PC-9 (cell line): ENCODE data around the gene KDM3B. TPM values are rescaled to one million over a fixed set of nuclear protein-coding genes. Genes with fewer than 3 reads are reported as not detected.

ENCODE experiments used
- BruUV-seq: library from RNA; stranded (reverse); fragments of 400-500 nt; replicated peaks from 2 replicates; lab custom pipeline; 2021; lab: Mats Ljungman, UMichigan
- CTCF ChIA-PET: fragments of 300-600 bp; sonication (Branson Sonifier 250); formaldehyde crosslinking; loops from one replicate; lab custom pipeline; 2022; ENCODE audit warnings: antibody characterized with exemption; lab: Charles Lee
- POLR2A ChIA-PET: fragments of 300-600 bp; sonication (Branson Sonifier 250); formaldehyde crosslinking; loops from one replicate; lab custom pipeline; 2022; ENCODE audit warnings: antibody characterized with exemption; ENCODE audit not compliant: unreplicated experiment; lab: Charles Lee
- DNase-seq, 2 experiments: peaks; one replicate each; pipeline versions ENCODE4 v3.0.0 to v3.0.0-alpha.2; 2015 to 2022; ENCODE audit warnings: mixed read lengths in 1 of 2
- H2AFZ ChIP-seq: fragments of 200-600 bp; sonication (generic); 2 replicates; pipeline ENCODE4 v1.8.1; 2017; ENCODE audit warnings: antibody characterized with exemption
- H3F3A ChIP-seq: fragments of 200-600 bp; sonication (generic); 2 replicates; pipeline ENCODE4 v1.8.1; 2017; ENCODE audit warnings: antibody characterized with exemption, mild to moderate bottlenecking, low read depth; ENCODE audit not compliant: insufficient read depth
- H3K27ac ChIP-seq: fragments of 200-600 bp; sonication (generic); 2 replicates; pipeline ENCODE4 v1.6.1; 2016; ENCODE audit warnings: mixed run types
- H3K27me3 ChIP-seq: fragments of 200-600 bp; sonication (generic); 2 replicates; pipeline ENCODE4 v1.6.1; 2016; ENCODE audit warnings: low read depth, mixed run types; ENCODE audit not compliant: insufficient read depth
- H3K36me3 ChIP-seq: fragments of 200-600 bp; sonication (generic); 2 replicates; pipeline ENCODE4 v1.6.1; 2016; ENCODE audit warnings: low read depth, mixed run types
- H3K4me1 ChIP-seq: fragments of 200-600 bp; sonication (generic); replicated peaks from 2 replicates; pipeline ENCODE4 v1.6.1; 2016; ENCODE audit warnings: mixed run types; ENCODE audit not compliant: insufficient read depth
- H3K4me2 ChIP-seq: fragments of 200-600 bp; sonication (generic); 2 replicates; pipeline ENCODE4 v1.6.1; 2017; ENCODE audit warnings: mixed run types
- H3K4me3 ChIP-seq: fragments of 200-600 bp; sonication (generic); 2 replicates; pipeline ENCODE4 v1.6.1; 2016; ENCODE audit warnings: mixed run types
- H3K79me2 ChIP-seq: fragments of 200-600 bp; sonication (generic); 2 replicates; pipeline ENCODE4 v1.6.1; 2017; ENCODE audit warnings: low read depth, mixed run types
- H3K9me2 ChIP-seq: fragments of 200-600 bp; sonication (generic); 2 replicates; pipeline ENCODE4 v1.8.1; 2017; ENCODE audit warnings: mild to moderate bottlenecking; ENCODE audit not compliant: insufficient read depth
- H3K9me3 ChIP-seq: fragments of 200-600 bp; sonication (generic); 2 replicates; pipeline ENCODE4 v1.8.1; 2016; ENCODE audit warnings: low read depth; ENCODE audit not compliant: insufficient read depth
- H4K20me1 ChIP-seq: fragments of 200-600 bp; sonication (generic); 2 replicates; pipeline ENCODE4 v1.8.1; 2017; ENCODE audit not compliant: insufficient read depth
- EZH2 ChIP-seq: fragments of 200-600 bp; sonication (generic); IDR thresholded peaks from 2 replicates; pipeline ENCODE4 v1.8.0; 2017; ENCODE audit warnings: antibody characterized with exemption, low read depth
- intact Hi-C: fragments of 100-400 bp; cut with micrococcal nuclease; formaldehyde crosslinking; loops from one replicate; pipeline ENCODE4 v1.10.0; 2022; ENCODE audit not compliant: unreplicated experiment
- total RNA-seq: library from RNA; stranded (reverse); gene quantifications from 2 replicates; pipeline ENCODE4 v1.2.3, GENCODE V29; 2021
- TF ChIP-seq, protein P1 (sequence below): fragments of 200-600 bp; sonication (generic); conservative IDR thresholded peaks from 2 replicates; pipeline ENCODE4 v1.6.1; 2017; ENCODE audit warnings: mixed run types, antibody characterized with exemption, mild to moderate bottlenecking, moderate library complexity

Gene KDM3B
- total RNA-seq, 1 experiment from 2014 or later = 76.7 TPM

DNA sequence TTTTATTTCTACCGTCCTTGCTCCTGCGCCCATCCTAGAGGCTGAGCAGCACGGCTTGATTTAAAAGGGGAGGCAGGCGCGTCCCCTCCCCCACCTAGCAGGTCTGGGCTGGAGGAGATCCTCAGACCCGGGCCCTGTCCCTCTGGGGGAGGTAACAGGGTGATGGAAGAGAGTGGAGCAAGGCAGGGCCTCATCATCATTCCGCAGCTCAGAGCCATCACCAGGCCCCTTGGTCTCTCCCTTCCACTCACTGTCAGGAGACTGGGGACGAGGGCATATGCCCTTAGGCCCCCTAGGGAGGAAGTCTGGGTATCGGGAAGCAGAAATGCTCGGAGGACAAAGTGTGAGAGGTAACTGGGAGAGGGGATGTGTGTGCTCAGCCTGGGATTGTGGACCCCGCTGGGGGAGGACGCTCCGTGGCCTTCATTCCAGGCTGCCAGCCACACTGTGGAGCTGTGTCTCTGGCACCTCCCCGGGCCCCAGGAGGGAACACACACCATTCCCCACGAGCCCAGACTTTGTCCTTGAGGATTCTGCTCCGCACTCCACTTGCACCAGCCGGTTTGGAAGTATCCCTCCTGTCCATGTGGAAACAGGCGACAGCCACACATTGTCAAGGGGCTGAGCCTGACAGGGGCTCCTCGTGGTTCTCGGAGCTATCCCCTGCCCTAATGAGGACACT is 87.1 kb downstream of the KDM3B start:
- Histone ChIP-seq H3K9me2 (no peaks in the 10 kb centered on the region), H3K4me2 (peak overlapping the region; percentile 74), H3K27ac (no peak overlapping the region), H2AFZ (no peak overlapping the region), H3K27me3 (peaks cover 10% of the 10 kb centered on the region), H3F3A (peaks cover 15% of the 10 kb centered on the region; the same call in 1 of the 2 replicates), H3K4me1 (0 out of 2 replicates have a peak, but pooled peaks cover 4% of the 10 kb centered on the region), H3K4me3 (peak overlapping the region; percentile 52; the same call in 1 of the 2 replicates), H3K9me3 (no peaks in the 10 kb centered on the region), H4K20me1 (0 out of 2 replicates have a peak, but pooled peaks cover 3% of the 10 kb centered on the region), H3K79me2 (no peaks in the 10 kb centered on the region), H3K36me3 (0 out of 2 replicates have a peak, but pooled peaks cover 8% of the 10 kb centered on the region)
- ChIA-PET CTCF (no interaction called here), POLR2A (interaction anchor here (0.5 kb wide), 1 partner anchor 102 kb away, joined by 3 read pairs; no protein-coding TSS in a partner anchor)
- intact Hi-C loops = no loop called here
- BruUV-seq = TSS peak; percentile 6
- no peak for DNase-seq
- no peak for TF ChIP-seq EZH2
- TF ChIP-seq, protein P1, sequence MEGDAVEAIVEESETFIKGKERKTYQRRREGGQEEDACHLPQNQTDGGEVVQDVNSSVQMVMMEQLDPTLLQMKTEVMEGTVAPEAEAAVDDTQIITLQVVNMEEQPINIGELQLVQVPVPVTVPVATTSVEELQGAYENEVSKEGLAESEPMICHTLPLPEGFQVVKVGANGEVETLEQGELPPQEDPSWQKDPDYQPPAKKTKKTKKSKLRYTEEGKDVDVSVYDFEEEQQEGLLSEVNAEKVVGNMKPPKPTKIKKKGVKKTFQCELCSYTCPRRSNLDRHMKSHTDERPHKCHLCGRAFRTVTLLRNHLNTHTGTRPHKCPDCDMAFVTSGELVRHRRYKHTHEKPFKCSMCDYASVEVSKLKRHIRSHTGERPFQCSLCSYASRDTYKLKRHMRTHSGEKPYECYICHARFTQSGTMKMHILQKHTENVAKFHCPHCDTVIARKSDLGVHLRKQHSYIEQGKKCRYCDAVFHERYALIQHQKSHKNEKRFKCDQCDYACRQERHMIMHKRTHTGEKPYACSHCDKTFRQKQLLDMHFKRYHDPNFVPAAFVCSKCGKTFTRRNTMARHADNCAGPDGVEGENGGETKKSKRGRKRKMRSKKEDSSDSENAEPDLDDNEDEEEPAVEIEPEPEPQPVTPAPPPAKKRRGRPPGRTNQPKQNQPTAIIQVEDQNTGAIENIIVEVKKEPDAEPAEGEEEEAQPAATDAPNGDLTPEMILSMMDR = no peak

GRCh38 chr5:138440159-138441073 is 87.9 kb downstream of the KDM3B start:
- Histone ChIP-seq H3K4me1 (0 out of 2 replicates have a peak, but pooled peaks cover 4% of the 10 kb centered on the region), H3K36me3 (no peaks in the 10 kb centered on the region), H3K4me2 (no peak overlapping the region), H3K4me3 (no peak overlapping the region), H3K27me3 (peaks cover 10% of the 10 kb centered on the region), H3K9me3 (no peaks in the 10 kb centered on the region), H2AFZ (no peak overlapping the region), H3F3A (peaks cover 15% of the 10 kb centered on the region; the same call in 1 of the 2 replicates), H3K27ac (no peak overlapping the region), H4K20me1 (0 out of 2 replicates have a peak, but pooled peaks cover 3% of the 10 kb centered on the region), H3K9me2 (no peaks in the 10 kb centered on the region), H3K79me2 (no peaks in the 10 kb centered on the region)
- intact Hi-C loops = no loop called here
- POLR2A ChIA-PET = interaction anchor here (0.5 kb wide), 1 partner anchor 103 kb away, joined by 3 read pairs; no protein-coding TSS in a partner anchor
- CTCF ChIA-PET = no interaction called here
- TF ChIP-seq, protein P1 = no peak
- no peak for TF ChIP-seq EZH2
- no peak for DNase-seq
- no TSS peak for BruUV-seq

- Histone ChIP-seq H3K27me3 (peaks cover 10% of the 10 kb centered on the region), H3K9me3 (no peaks in the 10 kb centered on the region), H3K36me3 (no peaks in the 10 kb centered on the region), H3K27ac (no peak overlapping the region), H3K4me2 (no peak overlapping the region), H4K20me1 (0 out of 2 replicates have a peak, but pooled peaks cover 3% of the 10 kb centered on the region), H3K9me2 (no peaks in the 10 kb centered on the region), H3K4me1 (0 out of 2 replicates have a peak, but pooled peaks cover 4% of the 10 kb centered on the region), H3K79me2 (no peaks in the 10 kb centered on the region), H3K4me3 (no peak overlapping the region), H3F3A (peaks cover 15% of the 10 kb centered on the region; the same call in 1 of the 2 replicates), H2AFZ (no peak overlapping the region)
- POLR2A ChIA-PET = no interaction called here
- BruUV-seq = no TSS peak
- TF ChIP-seq, protein P1 = no peak
- TF ChIP-seq EZH2 = no peak
- DNase-seq = no peak
- intact Hi-C loops = no loop called here
- CTCF ChIA-PET = no interaction called here
These were observed 88.7 kb downstream of the KDM3B start for GRCh38 chr5:138441221-138441620.
